Measurements from ENCODE around the gene BNC2.

The BNC2 gene

GRCh38 chr9:16825971-16826625 lies 44.4 kb downstream of the BNC2 start:
- no peak for TF ChIP-seq CTCF (conservative IDR thresholded peaks at IDR 0.05; ENCODE audit: low read depth, low read length)
- DNase-seq (ENCODE audit: low read depth), result peak; percentile 52
- no peak overlapping the region for H3K4me3 ChIP-seq (ENCODE audit: low read depth, low read length)

DNA sequence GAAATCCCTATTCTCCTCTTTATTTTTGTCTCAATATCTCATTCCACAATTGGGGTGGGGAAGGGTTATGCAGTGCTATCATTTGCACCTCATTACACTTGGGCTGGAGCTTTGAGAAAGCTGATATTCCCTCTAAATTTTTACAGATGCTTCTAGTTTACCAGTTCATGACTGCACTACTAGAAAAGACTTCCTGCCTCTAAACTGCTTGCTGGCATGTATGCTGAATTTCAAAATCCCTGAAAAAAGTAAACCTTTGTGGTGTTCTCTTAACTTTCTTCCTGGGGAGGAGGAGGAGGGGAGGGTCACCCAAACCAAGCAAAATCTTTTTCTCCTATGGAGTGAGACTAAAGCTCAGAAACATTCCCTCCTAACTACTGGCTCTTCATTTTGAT lies 45.1 kb downstream of the BNC2 start:
- TF ChIP-seq CTCF (conservative IDR thresholded peaks at IDR 0.05; ENCODE audit: low read depth, low read length), result no peak
- peak; percentile 55 for DNase-seq (ENCODE audit: low read depth)
- no peak overlapping the region for H3K4me3 ChIP-seq (ENCODE audit: low read depth, low read length)

- peak; percentile 62 for DNase-seq (ENCODE audit: low read depth)
- TF ChIP-seq CTCF (conservative IDR thresholded peaks at IDR 0.05; ENCODE audit: low read depth, low read length), result peak; percentile 12
- H3K4me3 ChIP-seq (ENCODE audit: low read depth, low read length), result no peak overlapping the region
Measured at GRCh38 chr9:16824545-16825330, 45.7 kb downstream of the BNC2 start.

- H3K4me3 ChIP-seq (ENCODE audit: low read depth, low read length), result no peak overlapping the region
- no peak for TF ChIP-seq CTCF (conservative IDR thresholded peaks at IDR 0.05; ENCODE audit: low read depth, low read length)
- no peak for DNase-seq (ENCODE audit: low read depth)
Measured at GRCh38 chr9:16823906-16824305, 46.6 kb downstream of the BNC2 start.

- DNase-seq (ENCODE audit: low read depth), result no peak
- TF ChIP-seq CTCF (conservative IDR thresholded peaks at IDR 0.05; ENCODE audit: low read depth, low read length), result no peak
- H3K4me3 ChIP-seq (ENCODE audit: low read depth, low read length), result no peak overlapping the region
Measured at GRCh38 chr9:16821344-16821743, 49.1 kb downstream of the BNC2 start.

DNA sequence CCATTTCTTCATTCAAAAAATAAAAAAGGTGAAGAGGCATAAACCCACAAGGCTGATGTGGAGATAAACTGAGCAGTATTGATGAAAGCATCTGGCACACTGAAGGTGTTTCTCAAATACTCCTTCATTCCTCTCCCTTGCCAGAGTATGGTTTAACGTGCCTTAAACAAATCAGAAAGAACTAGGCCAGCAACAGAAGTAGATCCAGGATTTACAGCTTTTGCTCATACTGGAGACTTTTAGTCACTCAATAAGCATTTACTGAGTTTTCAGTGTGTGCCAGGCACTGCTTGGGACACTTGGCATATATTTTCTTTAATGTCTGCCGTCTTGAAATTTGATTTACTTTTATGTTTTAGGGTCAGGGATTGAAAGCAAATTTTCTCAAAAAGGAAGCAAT lies 53.0 kb downstream of the BNC2 start:
- no peak overlapping the region for H3K4me3 ChIP-seq (ENCODE audit: low read depth, low read length)
- TF ChIP-seq CTCF (conservative IDR thresholded peaks at IDR 0.05; ENCODE audit: low read depth, low read length), result no peak
- DNase-seq (ENCODE audit: low read depth), result no peak

GRCh38 chr9:16817002-16817401 lies 53.5 kb downstream of the BNC2 start:
- H3K4me3 ChIP-seq (ENCODE audit: low read depth, low read length), result no peak overlapping the region
- DNase-seq (ENCODE audit: low read depth), result no peak
- no peak for TF ChIP-seq CTCF (conservative IDR thresholded peaks at IDR 0.05; ENCODE audit: low read depth, low read length)

Data from choroid plexus epithelial cell (primary cell).